Measurements from ENCODE around the gene GALNT18.

DNA sequence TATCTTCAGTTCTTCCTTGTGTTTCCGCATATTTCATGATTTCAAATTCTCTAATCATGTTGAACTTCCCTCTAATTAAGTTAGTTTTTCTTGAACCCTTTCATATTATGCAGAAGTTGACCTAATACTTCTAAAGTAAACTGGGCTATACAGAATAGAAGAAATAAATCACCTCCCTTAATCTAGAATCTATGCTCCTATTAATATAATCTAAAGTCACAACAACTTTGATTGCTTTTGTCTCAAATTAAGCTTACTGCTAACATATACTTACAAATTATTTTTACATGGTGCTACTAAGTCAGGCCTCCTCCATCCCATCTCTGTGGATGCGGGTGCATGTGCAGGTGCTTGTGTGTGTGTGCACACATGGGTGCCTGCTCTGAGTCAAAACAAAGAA is 241.5 kb downstream of the GALNT18 start:
- TF ChIP-seq POLR2AphosphoS5 (IDR thresholded peaks at IDR 0.05; ENCODE audit: low read depth) (no peak), SPI1 (IDR thresholded peaks at IDR 0.05; ENCODE audit: borderline replicate concordance, low read depth) (no peak), GABPA (IDR thresholded peaks at IDR 0.05; ENCODE audit: low read depth) (no peak)
- TF ChIP-seq, protein P1, sequence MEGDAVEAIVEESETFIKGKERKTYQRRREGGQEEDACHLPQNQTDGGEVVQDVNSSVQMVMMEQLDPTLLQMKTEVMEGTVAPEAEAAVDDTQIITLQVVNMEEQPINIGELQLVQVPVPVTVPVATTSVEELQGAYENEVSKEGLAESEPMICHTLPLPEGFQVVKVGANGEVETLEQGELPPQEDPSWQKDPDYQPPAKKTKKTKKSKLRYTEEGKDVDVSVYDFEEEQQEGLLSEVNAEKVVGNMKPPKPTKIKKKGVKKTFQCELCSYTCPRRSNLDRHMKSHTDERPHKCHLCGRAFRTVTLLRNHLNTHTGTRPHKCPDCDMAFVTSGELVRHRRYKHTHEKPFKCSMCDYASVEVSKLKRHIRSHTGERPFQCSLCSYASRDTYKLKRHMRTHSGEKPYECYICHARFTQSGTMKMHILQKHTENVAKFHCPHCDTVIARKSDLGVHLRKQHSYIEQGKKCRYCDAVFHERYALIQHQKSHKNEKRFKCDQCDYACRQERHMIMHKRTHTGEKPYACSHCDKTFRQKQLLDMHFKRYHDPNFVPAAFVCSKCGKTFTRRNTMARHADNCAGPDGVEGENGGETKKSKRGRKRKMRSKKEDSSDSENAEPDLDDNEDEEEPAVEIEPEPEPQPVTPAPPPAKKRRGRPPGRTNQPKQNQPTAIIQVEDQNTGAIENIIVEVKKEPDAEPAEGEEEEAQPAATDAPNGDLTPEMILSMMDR (IDR thresholded peaks at IDR 0.05; ENCODE audit: insufficient read depth, low read length): no peak
